GM18868 (cell line): ENCODE measurements around the gene POLQ.
"Not testable (repeated sequence)": the region's sequence is repeated elsewhere in the genome, so short reads cannot be mapped to it uniquely, and the experiment has no call there.

Experiments used
- ATAC-seq: cut with Tn5 transposase; IDR thresholded peaks from one replicate; pipeline ENCODE4 v1.9.1; 2021; ENCODE audit warnings: mild to moderate bottlenecking, moderate library complexity; ENCODE audit not compliant: unreplicated experiment

POLQ gene

DNA sequence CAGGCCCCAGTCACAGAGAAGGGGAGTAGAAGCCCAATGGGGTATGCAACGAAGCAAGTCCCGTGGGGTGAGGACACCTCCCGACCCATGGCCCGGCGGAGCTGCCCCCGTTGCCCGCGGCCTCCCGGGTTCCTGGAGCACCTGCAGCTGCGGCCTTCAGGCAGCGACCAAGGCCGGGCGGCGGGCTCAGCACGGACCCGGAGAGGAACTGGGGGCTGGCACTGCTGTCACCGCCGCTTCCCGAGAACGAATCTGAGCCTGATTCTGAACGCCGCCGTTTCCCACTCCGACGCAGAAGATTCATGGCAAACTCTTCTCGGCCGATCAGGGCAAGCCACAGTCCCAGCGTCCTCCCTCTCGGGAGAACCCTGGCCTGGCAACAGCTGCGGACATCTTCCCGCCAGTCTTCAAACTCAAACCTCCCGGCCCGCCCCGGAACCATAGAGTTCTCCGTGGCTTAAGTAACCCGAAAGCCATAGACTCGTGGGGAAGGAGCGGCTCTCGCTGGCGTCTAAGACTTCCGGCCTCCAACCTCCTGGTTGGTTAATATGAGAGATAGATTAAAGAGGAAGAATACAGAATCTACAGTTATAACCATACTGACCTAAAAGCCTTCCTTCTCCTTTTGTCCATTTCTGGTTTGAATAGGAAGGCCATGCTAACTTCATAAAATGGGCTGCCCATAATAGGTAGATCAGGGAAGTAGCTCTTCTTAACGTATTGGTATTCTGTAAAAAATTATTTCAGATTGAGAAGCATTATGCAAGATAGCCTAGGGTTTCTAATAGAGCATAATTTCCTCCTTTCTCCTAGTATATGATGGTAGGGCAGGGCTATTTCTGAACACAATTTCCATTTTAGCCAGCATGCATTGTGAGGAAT lies at the start of gene POLQ:
POLQ (minus strand) TSS at position 415 of the 882 bp plus-strand sequence; CDS start at position 304, 111 bp downstream.
- peak; percentile 85 for ATAC-seq

DNA sequence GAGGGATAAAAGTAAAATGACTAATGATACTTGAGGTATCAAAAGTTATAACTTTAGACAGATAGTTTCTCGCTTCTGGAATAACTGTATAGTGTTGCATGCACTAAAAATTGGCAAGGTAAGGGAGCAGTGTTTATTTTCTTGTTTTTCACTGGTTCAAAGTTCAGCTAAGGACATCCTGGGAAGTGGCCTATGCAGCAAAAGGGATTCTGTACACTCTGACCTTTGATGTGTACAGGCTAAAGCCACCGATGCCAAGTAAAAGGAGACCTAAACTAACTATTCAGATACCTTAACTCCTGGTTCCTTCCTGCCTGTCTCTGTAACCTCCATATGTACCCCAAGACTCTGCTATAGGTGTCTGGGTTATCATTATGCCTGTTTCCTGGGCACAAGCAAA lies 49.1 kb upstream of the POLQ start:
- no peak for ATAC-seq

DNA sequence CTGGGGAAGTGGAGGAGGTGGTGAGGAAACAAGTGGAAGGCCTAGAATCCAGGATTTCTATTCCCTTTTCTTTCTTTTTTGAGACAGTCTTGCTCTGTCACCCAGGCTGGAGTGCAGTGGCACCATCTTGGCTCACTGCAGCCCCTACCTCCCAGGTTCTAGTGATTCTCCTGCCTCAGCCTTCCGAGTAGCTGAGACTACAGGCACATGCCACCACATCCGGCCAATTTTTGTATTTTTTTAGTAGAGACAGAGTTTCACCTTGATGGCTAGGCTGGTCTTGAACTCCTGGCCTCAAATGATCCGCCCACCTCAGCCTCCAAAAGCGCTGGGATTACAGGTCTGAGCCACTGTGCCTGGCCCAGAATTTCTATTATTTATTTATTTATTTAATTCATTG lies 48.0 kb upstream of the POLQ start:
- ATAC-seq, result not testable (repeated sequence)

DNA sequence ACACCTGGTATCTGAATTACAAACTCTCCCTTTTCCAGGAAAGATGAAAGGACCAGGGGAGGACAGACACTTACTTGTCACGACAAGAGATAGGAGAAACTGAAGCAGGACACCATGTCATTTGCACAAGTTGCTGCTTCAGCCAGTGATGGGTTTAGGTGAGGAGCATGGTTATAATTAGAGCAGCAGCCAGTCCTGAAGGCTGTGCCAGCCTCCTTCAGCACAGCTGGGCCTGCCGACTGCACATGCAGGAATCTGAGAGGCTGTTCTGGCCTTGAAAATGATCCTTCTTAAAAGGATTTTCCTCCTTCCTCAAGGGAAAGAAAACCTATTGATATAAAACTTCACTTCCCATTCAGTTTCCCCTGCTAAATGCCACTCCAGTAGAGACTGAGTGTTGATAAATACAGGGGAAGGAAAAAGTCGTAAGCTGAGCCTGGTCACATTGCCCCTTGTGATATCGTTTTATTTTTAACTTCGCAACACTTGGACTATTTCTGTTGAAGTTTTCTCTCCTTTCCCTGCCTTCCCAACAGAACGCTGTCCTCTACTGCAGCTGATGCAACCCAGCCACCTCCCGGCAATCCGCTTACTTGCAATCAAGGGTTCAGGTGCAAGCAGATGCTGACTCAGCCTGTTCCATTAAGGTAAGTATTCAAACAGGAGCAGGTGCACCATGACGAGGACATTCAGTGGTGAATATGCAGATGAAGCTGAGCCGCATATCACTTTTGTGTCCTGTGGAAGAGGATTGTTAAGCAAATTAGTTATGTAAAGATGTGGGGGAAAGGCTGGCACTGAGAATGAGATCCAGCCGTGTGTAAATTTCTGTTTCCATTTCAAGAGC lies 47.3 kb upstream of the POLQ start, which contains the start of gene FBXO40:
FBXO40 (plus strand) TSS at position 524 of the 847 bp plus-strand sequence. CDS start 27,197 bp downstream, outside the sequence.
- ATAC-seq, result peak; percentile 53

DNA sequence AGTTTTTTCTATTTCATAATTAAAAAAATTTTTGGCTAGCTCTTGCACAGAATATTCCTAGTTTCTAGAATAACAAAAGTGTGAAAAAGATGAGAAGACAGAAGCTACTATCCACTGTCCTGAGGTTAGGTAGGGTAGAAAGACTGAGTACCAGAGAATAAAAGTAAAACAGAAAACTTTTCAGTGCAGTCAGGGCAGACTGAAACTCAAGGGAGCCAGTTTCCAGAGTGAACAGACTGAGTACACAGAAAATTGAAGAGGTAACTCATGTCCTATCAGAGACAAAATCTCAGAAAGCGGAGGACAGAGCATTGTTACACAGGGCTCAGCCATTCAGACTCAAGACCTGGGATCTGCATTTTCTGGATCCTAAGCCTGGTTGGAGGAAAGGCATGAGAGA lies 38.6 kb upstream of the POLQ start:
- no peak for ATAC-seq

DNA sequence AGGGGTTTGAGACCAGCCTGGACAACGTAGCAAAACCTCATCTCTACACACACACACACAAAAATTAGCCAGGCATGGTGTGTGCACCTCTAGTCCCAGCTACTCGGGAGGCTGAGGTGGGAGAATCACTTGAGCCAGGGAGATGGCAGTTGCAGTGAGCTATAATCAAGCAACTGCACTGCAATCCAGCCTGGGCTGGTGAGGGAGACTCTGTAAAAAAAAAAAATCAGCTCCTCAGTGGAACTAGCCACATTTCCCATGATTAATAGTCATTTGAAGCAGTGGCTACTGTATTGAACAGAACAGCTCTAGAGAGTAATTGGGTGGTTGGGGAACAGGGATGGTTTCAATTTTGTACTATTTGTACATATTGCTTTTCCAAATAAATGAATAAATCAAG lies 35.9 kb upstream of the POLQ start:
- ATAC-seq, result no peak

DNA sequence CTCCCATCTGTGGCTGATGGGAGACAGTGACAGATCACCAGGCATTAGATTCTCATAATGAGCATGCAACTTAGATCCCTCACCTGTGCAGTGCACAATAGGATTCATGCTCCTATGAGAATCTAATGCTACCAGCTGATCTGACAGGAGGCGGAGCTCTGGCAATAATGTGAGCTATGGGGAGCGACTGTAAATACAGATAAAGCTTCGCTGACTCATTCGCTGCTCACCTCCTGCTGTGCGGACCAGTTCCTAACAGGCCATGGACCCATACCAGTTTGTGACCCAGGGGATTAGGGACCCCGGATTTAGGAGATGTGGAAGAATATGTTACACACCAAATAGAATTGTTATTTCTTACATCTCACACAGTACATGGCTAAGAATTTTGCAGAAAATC lies 28.7 kb upstream of the POLQ start:
- ATAC-seq, result no peak

DNA sequence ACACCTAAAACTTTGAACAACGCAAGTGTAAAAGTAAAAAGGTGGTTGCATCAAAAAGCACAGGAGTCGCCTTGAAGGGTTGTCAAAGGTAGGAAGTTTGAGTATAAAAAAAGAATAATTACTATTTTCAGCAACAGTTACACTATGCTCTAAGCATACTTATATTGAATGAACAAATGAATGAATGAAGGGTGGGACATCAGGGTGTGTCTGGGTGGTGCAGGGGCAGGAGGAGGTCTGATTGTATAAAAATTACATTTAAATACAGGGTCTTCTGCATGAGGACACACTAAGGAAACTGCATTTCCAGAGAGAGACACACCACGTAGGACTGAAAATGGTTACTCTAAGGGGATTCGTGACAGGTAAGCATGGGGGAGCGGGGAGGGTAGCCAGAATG lies 21.9 kb upstream of the POLQ start, which contains the start of gene ARGFX:
ARGFX (plus strand) TSS at position 301 of the 400 bp plus-strand sequence. CDS start 2,765 bp downstream, outside the sequence.
- ATAC-seq, result no peak

DNA sequence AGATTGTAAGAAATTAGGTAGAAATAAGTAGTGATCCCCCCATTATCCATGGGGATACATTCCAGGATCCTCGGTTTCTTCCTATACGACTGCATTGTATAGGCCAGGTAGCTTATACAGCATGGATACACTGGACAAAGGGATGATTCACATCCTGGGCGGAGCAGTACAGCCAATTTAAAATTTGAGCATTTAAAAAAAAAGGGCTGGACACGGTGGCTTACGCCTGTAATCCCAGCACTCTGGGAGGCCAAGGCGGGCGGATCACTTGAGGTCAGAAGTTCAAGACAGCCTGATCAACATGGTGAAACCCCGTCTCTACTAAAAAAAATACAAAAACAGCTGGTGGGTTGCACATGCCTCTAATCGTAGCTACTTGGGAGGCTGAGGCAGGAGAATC lies 21.0 kb upstream of the POLQ start:
- ATAC-seq, result no peak

DNA sequence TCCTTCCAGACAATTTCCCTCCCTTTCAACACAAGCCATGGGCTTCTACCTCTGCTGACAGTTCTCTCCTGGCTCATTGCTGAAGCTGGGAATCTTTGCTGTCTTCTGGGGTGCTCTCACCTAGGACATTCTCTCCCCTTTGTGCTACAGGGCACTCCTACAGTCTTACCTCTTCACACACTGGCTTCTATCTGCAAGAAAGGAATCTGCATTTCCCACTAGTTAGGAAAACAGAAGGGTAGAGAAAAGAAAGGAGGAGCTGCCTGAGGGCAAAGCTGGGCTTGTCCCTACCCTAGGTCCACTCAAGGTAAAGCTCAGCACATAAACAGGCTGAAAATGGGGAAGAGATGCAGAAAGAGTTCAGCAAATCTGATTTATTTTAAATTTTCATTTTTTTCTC lies 16.4 kb upstream of the POLQ start:
- ATAC-seq, result no peak

DNA sequence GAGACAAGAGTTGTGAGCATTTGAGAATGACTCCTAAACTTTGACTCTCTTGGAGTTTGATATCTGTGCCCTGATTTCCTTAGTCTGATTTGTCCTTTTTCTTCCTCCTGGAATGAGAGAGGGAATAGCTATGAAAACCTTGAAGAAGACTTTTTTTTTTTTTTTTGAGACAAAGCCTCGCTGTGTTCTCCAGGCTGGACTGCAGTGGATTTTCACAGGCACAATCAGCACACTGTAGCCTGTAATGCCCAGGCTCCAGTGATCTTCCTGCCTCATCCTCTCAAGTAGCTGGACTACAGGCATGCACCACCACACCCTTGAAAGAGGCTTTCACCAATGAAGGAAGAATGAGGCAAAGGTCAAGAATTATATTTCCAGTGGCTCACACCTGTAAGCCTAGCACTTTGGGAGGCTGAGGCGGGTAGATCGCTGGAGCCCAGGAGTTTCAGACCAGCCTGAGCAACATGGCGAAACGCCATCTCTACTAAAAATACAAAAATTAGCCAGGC lies 11.7 kb upstream of the POLQ start:
- no peak for ATAC-seq

DNA sequence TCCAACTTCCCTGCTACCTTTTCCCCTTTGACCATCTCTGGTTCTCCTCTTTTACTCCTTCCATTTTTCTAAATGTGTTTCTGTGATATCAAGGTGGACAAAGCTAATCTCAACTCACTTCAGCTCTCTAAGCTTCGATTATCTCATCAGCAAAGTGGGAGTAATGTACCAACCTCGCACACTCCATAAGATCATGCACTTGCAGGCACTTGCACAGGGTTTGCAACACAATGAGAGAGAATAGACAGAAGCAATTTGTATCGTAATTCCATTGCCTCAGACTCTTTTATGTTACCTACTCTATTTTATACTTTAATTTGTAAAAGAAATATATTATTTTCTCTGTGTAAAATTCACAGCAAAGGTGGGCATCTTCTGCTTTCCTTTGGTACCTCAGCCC lies 7.0 kb upstream of the POLQ start:
- ATAC-seq, result no peak

DNA sequence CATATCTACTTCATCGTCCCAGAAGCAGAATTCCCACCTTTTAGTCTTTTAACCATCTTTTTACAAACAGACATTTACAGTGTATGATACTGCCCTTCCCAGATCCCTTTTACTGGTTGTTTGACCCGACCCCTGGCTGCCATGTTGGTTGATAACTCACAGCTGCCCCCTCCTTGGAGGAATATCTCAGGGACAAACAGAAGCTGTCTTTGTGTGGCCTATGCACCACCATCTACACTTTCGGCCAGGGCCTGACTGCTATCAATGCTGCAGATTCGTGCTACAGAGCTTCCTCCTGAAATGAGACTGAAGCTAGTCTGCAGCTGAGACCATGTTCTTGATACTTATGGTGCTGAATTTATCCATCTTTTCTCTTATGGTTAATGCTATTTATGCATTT lies 6.6 kb upstream of the POLQ start:
- ATAC-seq, result no peak

DNA sequence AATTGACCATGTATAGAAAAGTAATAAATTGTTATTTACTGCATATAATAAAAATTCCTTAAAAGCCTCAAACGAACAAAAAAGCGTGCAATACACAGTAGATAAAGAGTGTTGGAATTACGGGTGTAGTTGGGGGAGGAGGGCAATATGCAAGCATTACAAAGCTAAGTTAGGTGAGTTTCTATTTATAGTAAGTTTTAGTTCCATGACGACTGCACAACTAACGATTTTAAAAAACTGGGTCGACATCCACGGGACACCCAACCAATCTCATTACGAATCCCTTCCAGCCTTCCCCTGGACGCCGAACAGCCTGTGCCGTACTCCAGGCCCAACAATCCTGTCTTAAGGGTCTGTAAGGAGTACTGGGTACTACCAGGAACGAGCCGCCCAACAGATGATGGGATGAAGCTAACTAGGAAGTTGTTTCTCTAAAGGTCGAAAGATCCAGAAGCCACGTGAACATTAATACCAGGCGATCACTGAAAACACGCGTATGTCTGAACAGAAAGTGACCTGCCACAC lies 677 bp downstream of the POLQ start:
- no peak for ATAC-seq

DNA sequence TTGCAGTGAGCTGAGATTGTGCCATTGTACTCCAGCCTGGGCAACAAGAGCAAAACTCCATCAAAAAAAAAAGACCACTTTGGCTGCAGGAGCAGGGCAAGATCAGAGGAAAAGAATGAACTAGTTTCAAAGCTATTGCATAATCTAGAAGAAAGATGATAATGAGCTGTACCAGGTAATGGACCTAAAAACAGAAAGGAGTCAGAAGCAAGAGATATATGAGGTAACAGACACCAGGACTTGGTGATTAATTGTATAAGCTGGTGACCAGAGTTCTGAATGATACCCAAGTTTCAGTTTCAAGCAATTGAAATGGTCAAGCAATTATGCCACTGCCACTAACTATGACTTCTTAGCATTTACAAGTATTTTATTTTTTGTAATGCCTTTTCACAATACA lies 2.9 kb downstream of the POLQ start:
- no peak for ATAC-seq

DNA sequence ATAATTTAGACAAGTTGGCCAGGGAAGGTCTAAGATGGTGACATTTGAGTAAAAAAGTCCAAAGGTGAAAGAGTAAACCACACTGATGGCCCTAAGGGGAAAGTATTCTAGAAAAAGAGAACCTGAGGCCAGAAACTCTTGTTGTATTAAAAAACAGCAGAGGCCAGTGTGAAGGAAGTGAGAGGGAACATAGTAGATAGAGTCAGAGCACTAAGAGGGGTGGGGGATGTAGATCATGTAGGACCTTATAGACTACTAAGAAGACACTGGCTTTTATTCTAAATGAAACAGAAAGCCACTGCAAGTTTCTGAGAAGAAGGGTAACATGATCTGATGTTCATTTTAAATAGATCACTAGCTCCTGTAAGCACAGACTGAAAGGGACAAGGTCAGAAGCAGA lies 14.5 kb downstream of the POLQ start:
- no peak for ATAC-seq

DNA sequence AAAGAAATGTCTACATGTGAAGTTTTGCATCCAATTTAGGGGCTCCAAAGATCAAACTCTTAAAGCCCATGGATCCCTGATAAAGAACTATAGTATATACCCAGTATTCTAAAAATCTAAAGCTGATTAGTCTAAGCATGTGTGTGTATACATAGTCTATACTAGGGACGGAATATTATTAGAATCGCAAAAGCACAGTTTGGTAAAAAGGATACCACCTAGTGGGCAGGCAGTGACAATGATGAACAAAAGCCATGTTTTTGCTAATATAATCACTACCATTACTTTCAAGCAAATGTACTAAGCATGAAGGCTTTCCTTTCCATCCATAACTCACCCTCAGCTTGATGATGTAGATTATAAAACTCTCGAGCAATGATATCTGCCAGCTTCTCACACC lies 16.5 kb downstream of the POLQ start:
- ATAC-seq, result no peak

DNA sequence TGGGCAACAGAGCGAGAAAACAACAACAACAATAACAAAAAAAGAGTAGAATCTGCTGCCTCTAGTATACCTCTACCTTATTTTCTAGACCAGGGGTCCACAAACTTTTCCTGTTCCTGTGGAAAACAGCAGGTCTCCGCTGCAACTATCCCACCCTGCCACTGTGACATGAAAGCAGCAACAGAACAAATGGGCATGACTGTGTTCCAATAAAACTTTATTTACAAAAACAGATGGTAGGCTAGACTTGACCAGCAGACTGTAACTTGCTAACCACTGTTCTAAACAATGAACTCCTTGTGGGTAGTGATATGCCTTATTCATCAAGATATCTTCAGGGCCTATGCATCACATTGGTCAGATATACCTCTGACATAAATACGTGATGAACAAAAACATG lies 25.3 kb downstream of the POLQ start:
- no peak for ATAC-seq

DNA sequence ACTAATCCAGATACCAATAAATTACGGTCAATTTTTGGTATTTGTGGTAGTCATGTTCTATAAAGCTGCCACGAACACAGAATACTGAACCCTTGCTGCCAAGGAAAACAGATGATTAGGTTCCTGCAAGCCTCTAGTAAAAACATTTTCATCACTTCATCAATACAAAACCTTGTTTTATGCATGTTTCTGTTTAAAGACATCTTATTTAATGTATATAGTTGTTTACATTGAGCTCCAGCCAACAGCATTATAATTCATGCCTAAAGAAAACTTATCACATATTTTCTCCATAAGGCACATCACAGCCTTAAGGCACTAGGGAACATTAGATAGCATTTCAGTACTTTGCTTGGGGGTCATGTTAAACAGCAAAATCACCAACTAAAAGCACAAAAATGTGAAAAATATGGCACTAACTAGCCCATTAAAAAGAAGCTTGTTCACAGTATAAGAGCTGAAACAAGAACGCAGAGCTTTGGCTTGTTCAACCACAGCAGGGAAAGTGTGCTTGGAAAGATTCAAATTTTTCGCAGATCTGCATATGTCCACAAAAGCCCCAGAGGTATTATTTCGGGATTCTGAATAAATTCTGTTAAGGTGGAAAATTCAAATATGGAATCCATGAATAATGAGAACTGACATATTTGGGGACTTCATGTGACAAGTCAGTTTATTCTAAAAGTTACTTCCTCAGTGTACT lies 27.7 kb downstream of the POLQ start:
- no peak for ATAC-seq

DNA sequence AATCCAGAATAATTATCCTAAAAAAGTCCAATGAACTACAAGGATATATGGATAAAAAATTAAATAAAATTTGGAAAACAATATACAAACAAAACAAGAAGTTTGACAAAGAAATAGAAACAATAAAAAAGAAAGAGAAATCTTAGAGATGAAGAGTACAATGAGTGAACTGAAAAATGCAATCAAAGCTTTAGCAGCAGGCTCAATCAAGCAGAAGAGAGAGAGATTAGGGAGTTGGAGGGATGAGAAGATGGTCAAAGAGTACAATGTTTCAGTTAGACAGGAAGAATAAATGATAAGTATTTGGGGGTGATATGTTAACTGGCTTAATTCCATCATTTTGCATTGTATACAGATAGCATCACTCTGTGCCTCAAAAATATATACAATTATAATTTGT lies 29.9 kb downstream of the POLQ start:
- ATAC-seq, result no peak

DNA sequence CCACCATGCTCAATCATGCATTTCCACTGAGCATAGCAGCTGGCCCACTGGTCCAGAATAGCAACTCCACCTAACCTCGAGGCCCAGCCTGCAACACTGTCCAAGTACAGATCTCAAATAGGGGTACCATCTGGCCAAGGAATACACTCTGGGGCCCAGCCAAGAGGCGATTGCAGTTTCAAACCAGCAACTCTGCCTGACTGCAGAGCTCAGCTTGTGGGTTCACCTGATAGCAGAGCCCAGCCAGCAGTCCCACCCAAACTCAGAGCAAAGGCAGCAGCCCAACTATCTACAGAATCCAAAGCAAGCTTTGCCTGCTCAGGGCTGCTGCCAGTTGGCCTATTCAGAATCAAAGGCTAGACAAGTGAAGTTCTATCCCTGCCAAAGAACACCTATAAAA lies 30.5 kb downstream of the POLQ start:
- ATAC-seq, result no peak
